SU-DHL-6 (cell line): ENCODE measurements around the gene TIAM2.

Source experiments
- H2AFZ ChIP-seq: fragments of 200-600 bp; sonication (generic); 2 replicates; pipeline ENCODE4 v1.6.1; 2014; ENCODE audit warnings: low read depth, mild to moderate bottlenecking, moderate library complexity, mixed read lengths, antibody characterized with exemption, low read length; ENCODE audit not compliant: severe bottlenecking
- H3F3A ChIP-seq: fragments of 200-600 bp; shearing (Covaris generic); 2 replicates; pipeline ENCODE4 v1.6.0; 2016; ENCODE audit warnings: antibody characterized with exemption, mild to moderate bottlenecking; ENCODE audit not compliant: insufficient read depth
- H3K27ac ChIP-seq: fragments of 200-600 bp; sonication (generic); 2 replicates; pipeline ENCODE4 v1.5.1; 2016; ENCODE audit warnings: low read depth, mild to moderate bottlenecking, low read length, moderate library complexity, mixed read lengths
- H3K27me3 ChIP-seq: fragments of 200-600 bp; sonication (generic), shearing (Covaris generic); 2 replicates; pipeline ENCODE4 v1.6.0; 2014; ENCODE audit warnings: mild to moderate bottlenecking, low read length
- H3K36me3 ChIP-seq: fragments of 200-600 bp; sonication (generic); 2 replicates; pipeline ENCODE4 v1.6.1; 2014; ENCODE audit warnings: mild to moderate bottlenecking, low read length, mixed read lengths
- H3K4me2 ChIP-seq: fragments of 300-600, 200-600 bp; shearing (Covaris generic), sonication (generic); 2 replicates; pipeline ENCODE4 v1.6.0; 2014; ENCODE audit warnings: low read length, low read depth, mild to moderate bottlenecking; ENCODE audit not compliant: poor library complexity, severe bottlenecking
- H3K4me3 ChIP-seq: fragments of 200-600 bp; sonication (generic); 2 replicates; pipeline ENCODE4 v1.5.1; 2014; ENCODE audit warnings: antibody characterized with exemption, low read length, mild to moderate bottlenecking, mixed read lengths; ENCODE audit not compliant: insufficient read depth, poor library complexity, severe bottlenecking
- H3K79me2 ChIP-seq: fragments of 200-600 bp; sonication (generic); 2 replicates; pipeline ENCODE4 v1.6.1; 2014; ENCODE audit warnings: mild to moderate bottlenecking, low read length, moderate library complexity; ENCODE audit not compliant: insufficient read depth
- H3K9ac ChIP-seq: fragments of 200-600 bp; sonication (generic); 2 replicates; pipeline ENCODE4 v1.7.0; 2014; ENCODE audit warnings: mild to moderate bottlenecking, low read length
- H3K9me2 ChIP-seq: fragments of 200-600 bp; sonication (generic); replicated peaks from 2 replicates; pipeline ENCODE4 v1.6.1; 2014; ENCODE audit warnings: low read length; ENCODE audit not compliant: insufficient read depth
- H3K9me3 ChIP-seq: fragments of 200-600 bp; sonication (generic); 2 replicates; pipeline ENCODE4 v1.6.1; 2014; ENCODE audit warnings: low read length, mixed read lengths; ENCODE audit not compliant: insufficient read depth
- H4K20me1 ChIP-seq: fragments of 200-600 bp; sonication (generic); 2 replicates; pipeline ENCODE4 v1.6.1; 2014; ENCODE audit warnings: low read depth, mild to moderate bottlenecking, antibody characterized with exemption, low read length, moderate library complexity, mixed read lengths
- EZH2phosphoT487 ChIP-seq: fragments of 200-600 bp; sonication (generic), shearing (Covaris generic); conservative IDR thresholded peaks from 2 replicates; pipeline ENCODE4 v1.6.1; 2018; ENCODE audit warnings: mild to moderate bottlenecking, antibody characterized with exemption, low read length, moderate library complexity, mixed read lengths
- TF ChIP-seq, protein P1 (sequence below): fragments of 200-600 bp; sonication (generic); IDR thresholded peaks from one replicate; pipeline ENCODE4 v1.5.1; 2017; ENCODE audit warnings: antibody characterized with exemption, mild to moderate bottlenecking, low read length, moderate library complexity; ENCODE audit not compliant: insufficient read depth, poor library complexity, severe bottlenecking

Gene TIAM2

DNA sequence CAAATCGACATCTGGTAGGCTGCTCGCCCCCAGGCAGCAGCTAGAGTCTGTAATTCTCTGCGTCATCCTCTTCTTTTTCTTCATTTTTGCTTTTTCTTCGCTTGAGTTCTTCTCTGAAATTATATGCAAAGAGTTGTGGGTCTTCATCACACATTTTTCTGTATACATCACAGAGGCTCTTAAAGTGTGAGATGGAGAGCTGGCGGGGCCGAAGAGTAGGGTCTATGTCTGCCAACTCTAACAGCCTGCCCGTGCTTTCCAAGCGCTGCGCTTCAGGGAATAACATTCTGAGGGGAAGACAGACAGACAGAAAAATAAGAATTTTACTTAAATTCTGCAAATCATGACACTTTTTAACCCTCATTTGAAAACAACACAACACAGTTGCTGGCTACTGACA, 262.7 kb downstream of the TIAM2 start:
- Histone ChIP-seq H3F3A (peaks cover 12% of the 10 kb centered on the region; the same call in 1 of the 2 replicates), H2AFZ (no peak overlapping the region), H3K27ac (no peak overlapping the region), H3K4me3 (no peak overlapping the region), H3K27me3 (no peaks in the 10 kb centered on the region), H3K9ac (no peak overlapping the region), H3K4me2 (no peak overlapping the region), H3K9me2 (no peaks in the 10 kb centered on the region), H3K36me3 (peaks cover 38% of the 10 kb centered on the region), H3K9me3 (no peaks in the 10 kb centered on the region), H4K20me1 (no peaks in the 10 kb centered on the region), H3K79me2 (peaks cover 6% of the 10 kb centered on the region; the same call in 1 of the 2 replicates)
- no peak for TF ChIP-seq EZH2phosphoT487
- TF ChIP-seq, protein P1, sequence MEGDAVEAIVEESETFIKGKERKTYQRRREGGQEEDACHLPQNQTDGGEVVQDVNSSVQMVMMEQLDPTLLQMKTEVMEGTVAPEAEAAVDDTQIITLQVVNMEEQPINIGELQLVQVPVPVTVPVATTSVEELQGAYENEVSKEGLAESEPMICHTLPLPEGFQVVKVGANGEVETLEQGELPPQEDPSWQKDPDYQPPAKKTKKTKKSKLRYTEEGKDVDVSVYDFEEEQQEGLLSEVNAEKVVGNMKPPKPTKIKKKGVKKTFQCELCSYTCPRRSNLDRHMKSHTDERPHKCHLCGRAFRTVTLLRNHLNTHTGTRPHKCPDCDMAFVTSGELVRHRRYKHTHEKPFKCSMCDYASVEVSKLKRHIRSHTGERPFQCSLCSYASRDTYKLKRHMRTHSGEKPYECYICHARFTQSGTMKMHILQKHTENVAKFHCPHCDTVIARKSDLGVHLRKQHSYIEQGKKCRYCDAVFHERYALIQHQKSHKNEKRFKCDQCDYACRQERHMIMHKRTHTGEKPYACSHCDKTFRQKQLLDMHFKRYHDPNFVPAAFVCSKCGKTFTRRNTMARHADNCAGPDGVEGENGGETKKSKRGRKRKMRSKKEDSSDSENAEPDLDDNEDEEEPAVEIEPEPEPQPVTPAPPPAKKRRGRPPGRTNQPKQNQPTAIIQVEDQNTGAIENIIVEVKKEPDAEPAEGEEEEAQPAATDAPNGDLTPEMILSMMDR: no peak

DNA sequence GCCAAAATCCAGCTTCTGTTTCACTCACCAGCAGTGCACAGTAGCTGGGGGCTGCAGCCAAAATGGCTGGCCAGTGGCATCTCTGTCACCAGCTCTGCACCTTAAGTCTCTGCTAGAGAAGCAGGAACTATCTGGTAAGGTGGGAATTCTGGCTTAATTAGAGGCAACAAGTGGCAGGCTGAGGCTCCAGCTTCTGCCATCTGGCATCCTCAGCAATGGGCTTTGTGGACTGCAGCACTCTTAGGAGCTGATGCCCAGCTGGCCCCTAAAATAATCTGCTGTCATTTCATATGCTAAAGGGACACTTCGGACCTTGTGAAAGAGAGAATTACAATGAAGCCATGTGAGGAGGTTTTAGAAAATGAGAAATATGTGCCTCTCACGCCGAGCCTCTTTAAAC, 264.1 kb downstream of the TIAM2 start:
- Histone ChIP-seq H3K27me3 (no peaks in the 10 kb centered on the region), H2AFZ (no peak overlapping the region), H3K27ac (no peak overlapping the region), H4K20me1 (no peaks in the 10 kb centered on the region), H3K4me3 (no peak overlapping the region), H3K9ac (no peak overlapping the region), H3F3A (peaks cover 12% of the 10 kb centered on the region; the same call in 1 of the 2 replicates), H3K4me2 (no peak overlapping the region), H3K36me3 (peaks cover 25% of the 10 kb centered on the region), H3K79me2 (peaks cover 6% of the 10 kb centered on the region; the same call in 1 of the 2 replicates), H3K9me2 (no peaks in the 10 kb centered on the region), H3K9me3 (no peaks in the 10 kb centered on the region)
- TF ChIP-seq EZH2phosphoT487: no peak
- TF ChIP-seq, protein P1: no peak

DNA sequence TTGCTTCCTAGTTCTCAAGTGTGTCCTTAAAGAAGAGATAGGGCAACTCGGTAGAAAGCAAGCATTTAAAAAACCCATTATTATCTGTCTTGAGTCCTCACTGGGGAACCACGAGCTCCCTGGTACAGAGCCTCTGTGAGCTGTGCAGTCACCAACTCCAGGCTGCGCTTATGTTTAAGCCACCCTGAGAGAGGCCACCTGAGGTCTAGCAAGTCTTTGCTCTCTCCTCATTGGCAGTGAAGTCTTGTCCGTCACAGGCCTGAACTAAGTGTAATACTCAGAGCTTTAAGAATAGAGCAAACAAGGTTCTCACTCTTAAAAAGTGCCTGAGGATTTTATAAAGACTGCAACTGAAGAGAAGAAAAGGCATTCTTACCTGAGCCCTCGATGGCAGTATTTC, 264.8 kb downstream of the TIAM2 start:
- no peak overlapping the region for H3K4me2 ChIP-seq
- H3K9me2 ChIP-seq: no peaks in the 10 kb centered on the region
- H3K27me3 ChIP-seq: no peaks in the 10 kb centered on the region
- no peaks in the 10 kb centered on the region for H3K9me3 ChIP-seq
- no peaks in the 10 kb centered on the region for H4K20me1 ChIP-seq
- H2AFZ ChIP-seq: no peak overlapping the region
- TF ChIP-seq, protein P1: no peak
- TF ChIP-seq EZH2phosphoT487: no peak
- no peak overlapping the region for H3K9ac ChIP-seq
- peaks cover 8% of the 10 kb centered on the region for H3K79me2 ChIP-seq
- peaks cover 18% of the 10 kb centered on the region for H3K36me3 ChIP-seq
- H3K4me3 ChIP-seq: no peak overlapping the region
- H3K27ac ChIP-seq: no peak overlapping the region
- peaks cover 12% of the 10 kb centered on the region; the same call in 1 of the 2 replicates for H3F3A ChIP-seq

DNA sequence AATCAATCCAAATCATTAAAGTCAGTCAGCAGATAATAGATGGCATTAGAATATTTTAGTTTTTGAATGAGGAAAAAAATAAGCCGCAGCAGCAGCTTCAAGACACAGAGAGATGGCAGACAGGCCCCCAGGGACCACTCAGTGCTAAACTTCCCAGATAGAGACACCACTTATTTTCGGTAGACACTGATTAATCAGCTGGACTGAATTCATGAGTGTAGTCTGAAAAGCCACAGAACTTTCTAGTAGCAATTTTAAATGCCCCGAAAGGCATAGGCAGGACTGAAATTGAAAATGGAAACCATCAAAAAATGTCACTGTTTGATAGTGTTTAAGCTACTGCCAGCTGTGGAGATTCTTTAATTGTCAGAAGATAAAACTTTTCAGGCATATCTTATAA, 265.6 kb downstream of the TIAM2 start:
- H3K9me3 ChIP-seq: no peaks in the 10 kb centered on the region
- TF ChIP-seq, protein P1: no peak
- no peak for TF ChIP-seq EZH2phosphoT487
- no peak overlapping the region for H3K4me2 ChIP-seq
- H3K36me3 ChIP-seq: peaks cover 12% of the 10 kb centered on the region
- peaks cover 12% of the 10 kb centered on the region; the same call in 1 of the 2 replicates for H3F3A ChIP-seq
- H3K27ac ChIP-seq: no peak overlapping the region
- H3K27me3 ChIP-seq: no peaks in the 10 kb centered on the region
- no peaks in the 10 kb centered on the region for H3K9me2 ChIP-seq
- H3K4me3 ChIP-seq: no peak overlapping the region
- no peaks in the 10 kb centered on the region for H4K20me1 ChIP-seq
- no peak overlapping the region for H3K9ac ChIP-seq
- H2AFZ ChIP-seq: no peak overlapping the region
- peaks cover 10% of the 10 kb centered on the region for H3K79me2 ChIP-seq
